ENCODE measurements around the gene CREM. TPM values are rescaled to one million over a fixed set of nuclear protein-coding genes. Genes with fewer than 3 reads are reported as not detected.

CREM gene
- total RNA-seq, 1 experiment from 2014 or later = 20.0 TPM

DNA sequence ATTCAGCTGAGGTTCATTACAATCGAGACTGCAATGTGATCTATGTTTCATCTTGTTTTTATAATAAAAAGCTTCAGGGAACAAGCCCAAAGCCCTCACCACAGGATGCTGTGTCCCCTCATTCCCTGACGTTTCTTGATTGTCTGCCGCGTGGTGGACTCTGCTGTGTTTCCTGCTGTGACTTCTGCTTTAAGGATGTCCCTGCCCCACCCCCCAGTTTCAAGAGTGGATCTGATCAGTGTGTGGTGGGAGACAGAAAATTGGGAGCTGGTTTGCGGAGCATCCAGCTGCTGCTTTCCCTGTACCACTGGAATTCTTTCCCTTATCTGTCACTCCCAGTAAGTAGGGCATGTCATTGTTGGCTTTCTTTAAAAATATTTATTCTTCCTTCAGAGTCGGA, 86.2 kb downstream of the CREM start:
- TF ChIP-seq, protein P1, sequence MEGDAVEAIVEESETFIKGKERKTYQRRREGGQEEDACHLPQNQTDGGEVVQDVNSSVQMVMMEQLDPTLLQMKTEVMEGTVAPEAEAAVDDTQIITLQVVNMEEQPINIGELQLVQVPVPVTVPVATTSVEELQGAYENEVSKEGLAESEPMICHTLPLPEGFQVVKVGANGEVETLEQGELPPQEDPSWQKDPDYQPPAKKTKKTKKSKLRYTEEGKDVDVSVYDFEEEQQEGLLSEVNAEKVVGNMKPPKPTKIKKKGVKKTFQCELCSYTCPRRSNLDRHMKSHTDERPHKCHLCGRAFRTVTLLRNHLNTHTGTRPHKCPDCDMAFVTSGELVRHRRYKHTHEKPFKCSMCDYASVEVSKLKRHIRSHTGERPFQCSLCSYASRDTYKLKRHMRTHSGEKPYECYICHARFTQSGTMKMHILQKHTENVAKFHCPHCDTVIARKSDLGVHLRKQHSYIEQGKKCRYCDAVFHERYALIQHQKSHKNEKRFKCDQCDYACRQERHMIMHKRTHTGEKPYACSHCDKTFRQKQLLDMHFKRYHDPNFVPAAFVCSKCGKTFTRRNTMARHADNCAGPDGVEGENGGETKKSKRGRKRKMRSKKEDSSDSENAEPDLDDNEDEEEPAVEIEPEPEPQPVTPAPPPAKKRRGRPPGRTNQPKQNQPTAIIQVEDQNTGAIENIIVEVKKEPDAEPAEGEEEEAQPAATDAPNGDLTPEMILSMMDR (conservative IDR thresholded peaks at IDR 0.05) = no peak
- H3K23ac ChIP-seq (ENCODE audit: insufficient read length, low read depth, low read length) = no peak overlapping the region
- H2BK120ac ChIP-seq (ENCODE audit: low read depth, low read length, poor library complexity, severe bottlenecking) = no peak overlapping the region
- H3K36me3 Mint-ChIP-seq (ENCODE audit: insufficient read depth in 1 of 3, low read depth in 3 of 3) = no peaks in the 10 kb centered on the region
- H2AFZ ChIP-seq (ENCODE audit: low read length) = no peak overlapping the region
- H2BK20ac ChIP-seq (ENCODE audit: low read depth, low read length, poor library complexity, severe bottlenecking) = no peak overlapping the region
- H4K91ac ChIP-seq (ENCODE audit: insufficient read length, low read depth, low read length) = no peak overlapping the region
- H3K14ac ChIP-seq (ENCODE audit: insufficient read depth, low read length) = no peak overlapping the region
- H4K8ac ChIP-seq (replicated peaks; ENCODE audit: insufficient read length, low read depth, low read length) = no peak overlapping the region
- DNase-seq = no peak
- no peak overlapping the region for H4K5ac ChIP-seq (ENCODE audit: insufficient read length, low read depth, low read length)
- no peaks in the 10 kb centered on the region for H3K79me1 ChIP-seq (ENCODE audit: insufficient read depth, low read depth, low read length, poor library complexity, severe bottlenecking)
- H2BK15ac ChIP-seq (ENCODE audit: low read depth, low read length) = no peak overlapping the region
- H2BK5ac ChIP-seq (ENCODE audit: insufficient read length, low read length) = no peak overlapping the region
- H2BK12ac ChIP-seq (ENCODE audit: insufficient read length, low read depth, low read length) = peak overlapping the region; percentile 88
- H3K4me1 Mint-ChIP-seq = peaks cover 46 to 48% of the 10 kb centered on the region in 2 experiments
- H3K23me2 ChIP-seq (ENCODE audit: insufficient read length, low read depth, low read length, poor library complexity, severe bottlenecking) = no peaks in the 10 kb centered on the region
- no CpG with 5 or more reads among the region's 6 CpGs for WGBS (ENCODE audit: extremely low coverage, insufficient read length, low lambda C conversion rate)
- no peaks in the 10 kb centered on the region for H3K9me3 Mint-ChIP-seq
- no peak overlapping the region for H3K27ac ChIP-seq (ENCODE audit: insufficient read length, low read depth, low read length)
- no peak overlapping the region for H3K4me2 ChIP-seq (ENCODE audit: insufficient read depth, insufficient read length, low read length)
- no peak overlapping the region for H3T11ph ChIP-seq (ENCODE audit: low read length)
- H3K4ac ChIP-seq (ENCODE audit: low read depth, low read length) = no peak overlapping the region
- H3K9ac ChIP-seq (ENCODE audit: extremely low read depth, insufficient read length, low read length) = no peak overlapping the region
- no peak overlapping the region for H3K56ac ChIP-seq (ENCODE audit: insufficient read length, low read depth, low read length)
- H3K4me1 ChIP-seq (ENCODE audit: insufficient read depth, low read length) = peaks cover 14% of the 10 kb centered on the region
- H4K20me1 ChIP-seq (ENCODE audit: control insufficient read depth, insufficient read depth, insufficient read length) = no peaks in the 10 kb centered on the region
- H2AK5ac ChIP-seq (ENCODE audit: insufficient read length, low read length) = no peak overlapping the region
- no peaks in the 10 kb centered on the region for H3K79me2 ChIP-seq (ENCODE audit: insufficient read depth, low read length)
- H3K18ac ChIP-seq (ENCODE audit: insufficient read length, low read depth, low read length) = no peak overlapping the region
- H3K27me3 ChIP-seq (ENCODE audit: insufficient read depth, low read length) = no peaks in the 10 kb centered on the region
- no peaks in the 10 kb centered on the region for H3K9me3 ChIP-seq (ENCODE audit: control insufficient read depth, low read depth, low read length)
- no peak overlapping the region for H3K4me3 Mint-ChIP-seq
- no peaks in the 10 kb centered on the region for H3K27me3 Mint-ChIP-seq (ENCODE audit: low read depth)
- peak overlapping the region in 2 of 3 experiments; percentile 31 to 94; a peak in 1 of 7 replicates for H3K27ac Mint-ChIP-seq
